ENCODE results near the gene SEC63.
A peak's percentile ranks its signal among the peaks of the same experiment; 100 is the strongest.

Gene SEC63, protein sequence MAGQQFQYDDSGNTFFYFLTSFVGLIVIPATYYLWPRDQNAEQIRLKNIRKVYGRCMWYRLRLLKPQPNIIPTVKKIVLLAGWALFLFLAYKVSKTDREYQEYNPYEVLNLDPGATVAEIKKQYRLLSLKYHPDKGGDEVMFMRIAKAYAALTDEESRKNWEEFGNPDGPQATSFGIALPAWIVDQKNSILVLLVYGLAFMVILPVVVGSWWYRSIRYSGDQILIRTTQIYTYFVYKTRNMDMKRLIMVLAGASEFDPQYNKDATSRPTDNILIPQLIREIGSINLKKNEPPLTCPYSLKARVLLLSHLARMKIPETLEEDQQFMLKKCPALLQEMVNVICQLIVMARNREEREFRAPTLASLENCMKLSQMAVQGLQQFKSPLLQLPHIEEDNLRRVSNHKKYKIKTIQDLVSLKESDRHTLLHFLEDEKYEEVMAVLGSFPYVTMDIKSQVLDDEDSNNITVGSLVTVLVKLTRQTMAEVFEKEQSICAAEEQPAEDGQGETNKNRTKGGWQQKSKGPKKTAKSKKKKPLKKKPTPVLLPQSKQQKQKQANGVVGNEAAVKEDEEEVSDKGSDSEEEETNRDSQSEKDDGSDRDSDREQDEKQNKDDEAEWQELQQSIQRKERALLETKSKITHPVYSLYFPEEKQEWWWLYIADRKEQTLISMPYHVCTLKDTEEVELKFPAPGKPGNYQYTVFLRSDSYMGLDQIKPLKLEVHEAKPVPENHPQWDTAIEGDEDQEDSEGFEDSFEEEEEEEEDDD

DNA sequence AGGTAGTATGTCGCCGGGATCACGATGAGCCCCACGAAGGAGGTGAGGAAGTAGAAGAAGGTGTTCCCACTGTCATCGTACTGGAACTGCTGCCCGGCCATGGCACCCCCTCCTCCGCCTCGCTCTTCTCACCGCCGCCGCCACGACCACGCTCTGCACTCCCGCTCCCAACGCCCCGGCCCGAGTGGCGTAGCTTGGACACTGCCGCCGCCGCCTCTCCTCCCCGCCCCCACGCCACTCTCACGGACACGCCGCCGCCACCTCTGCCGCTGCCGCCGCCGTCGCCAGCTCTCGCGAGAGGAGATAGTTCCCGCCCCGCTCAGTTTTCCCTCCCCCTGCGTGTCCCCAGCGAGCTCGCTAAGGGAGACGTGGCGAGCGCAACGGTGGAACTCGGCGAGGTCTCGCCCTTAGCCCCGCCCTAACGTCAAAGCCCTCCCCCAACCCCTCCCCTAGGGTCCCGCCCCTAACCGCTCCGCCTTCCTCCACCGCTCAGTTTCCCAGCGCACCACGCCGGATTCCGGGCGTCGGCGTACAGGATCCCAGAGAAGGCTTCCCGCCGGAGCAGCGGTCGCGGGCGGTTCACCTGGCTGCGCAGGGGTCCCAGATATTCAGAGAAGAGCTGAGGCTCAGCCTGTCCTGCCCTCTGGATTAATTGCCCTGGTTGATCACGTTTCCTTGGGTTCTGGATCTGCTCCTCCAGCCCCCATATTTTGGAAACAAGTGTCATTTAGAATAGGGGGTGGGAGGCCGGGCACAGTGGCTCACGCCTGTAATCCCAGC is at the start of gene SEC63:
Gene SEC63, minus strand, starts transcription at position 300 of the 780 bp plus-strand sequence. Its CDS starts 199 bp downstream, at position 101.
- Histone ChIP-seq H3K27ac (ENCODE audit: low read depth, low read length, poor library complexity, severe bottlenecking) (peak within 1 kb of the TSS; percentile 68), H3K27me3 (ENCODE audit: insufficient read depth, low read length) (no peaks in the 10 kb centered on the region), H3K79me2 (ENCODE audit: insufficient read depth, low read length) (peaks cover 35% of the 10 kb centered on the region)

DNA sequence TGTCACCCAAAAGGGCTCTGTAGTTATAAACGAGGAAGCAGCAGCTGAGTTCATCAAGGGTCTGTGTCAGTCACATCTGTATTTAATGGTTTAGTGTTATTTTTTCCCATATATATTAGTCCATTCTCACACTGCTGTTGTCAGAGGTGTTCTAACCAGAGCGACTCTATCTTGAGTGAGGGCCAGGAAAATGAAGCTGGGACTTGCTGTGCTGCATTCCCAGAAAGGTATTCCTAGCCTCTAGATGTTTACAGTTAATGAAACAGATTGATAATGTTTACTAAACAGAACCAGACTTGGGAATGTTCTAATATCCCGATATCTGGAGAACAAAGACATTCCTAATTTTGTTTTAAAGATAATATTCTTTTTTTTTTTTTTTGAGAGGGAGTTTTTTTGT is 48.0 kb upstream of the SEC63 start:
- H4K20me1 ChIP-seq (ENCODE audit: insufficient read depth, low read length), result no peaks in the 10 kb centered on the region
- no peak overlapping the region for H3K4me2 ChIP-seq (ENCODE audit: low read length)
- no peaks in the 10 kb centered on the region for H3K79me2 ChIP-seq (ENCODE audit: insufficient read depth, low read length)
- no peak overlapping the region for H3K9ac ChIP-seq (ENCODE audit: low read length)
- H3K36me3 ChIP-seq (ENCODE audit: insufficient read depth, low read length), result no peaks in the 10 kb centered on the region; the same call in 1 of the 2 replicates
- H3K4me1 ChIP-seq (ENCODE audit: insufficient read depth, low read length, severe bottlenecking), result no peaks in the 10 kb centered on the region
- no peak overlapping the region for H2AFZ ChIP-seq (ENCODE audit: low read length)
- H3K9me2 ChIP-seq (ENCODE audit: low read depth, low read length), result no peaks in the 10 kb centered on the region
- no peaks in the 10 kb centered on the region for H3F3A ChIP-seq (ENCODE audit: insufficient read depth, low read length)
- no peak overlapping the region for H3K4me3 ChIP-seq (ENCODE audit: low read depth, low read length, poor library complexity, severe bottlenecking)
- no peaks in the 10 kb centered on the region for H3K27me3 ChIP-seq (ENCODE audit: insufficient read depth, low read length)
- peaks cover 9% of the 10 kb centered on the region for H3K9me3 ChIP-seq (ENCODE audit: low read length)
- TF ChIP-seq EZH2 (IDR thresholded peaks at IDR 0.05; ENCODE audit: borderline replicate concordance, low read length), result no peak
- TF ChIP-seq, protein P1, sequence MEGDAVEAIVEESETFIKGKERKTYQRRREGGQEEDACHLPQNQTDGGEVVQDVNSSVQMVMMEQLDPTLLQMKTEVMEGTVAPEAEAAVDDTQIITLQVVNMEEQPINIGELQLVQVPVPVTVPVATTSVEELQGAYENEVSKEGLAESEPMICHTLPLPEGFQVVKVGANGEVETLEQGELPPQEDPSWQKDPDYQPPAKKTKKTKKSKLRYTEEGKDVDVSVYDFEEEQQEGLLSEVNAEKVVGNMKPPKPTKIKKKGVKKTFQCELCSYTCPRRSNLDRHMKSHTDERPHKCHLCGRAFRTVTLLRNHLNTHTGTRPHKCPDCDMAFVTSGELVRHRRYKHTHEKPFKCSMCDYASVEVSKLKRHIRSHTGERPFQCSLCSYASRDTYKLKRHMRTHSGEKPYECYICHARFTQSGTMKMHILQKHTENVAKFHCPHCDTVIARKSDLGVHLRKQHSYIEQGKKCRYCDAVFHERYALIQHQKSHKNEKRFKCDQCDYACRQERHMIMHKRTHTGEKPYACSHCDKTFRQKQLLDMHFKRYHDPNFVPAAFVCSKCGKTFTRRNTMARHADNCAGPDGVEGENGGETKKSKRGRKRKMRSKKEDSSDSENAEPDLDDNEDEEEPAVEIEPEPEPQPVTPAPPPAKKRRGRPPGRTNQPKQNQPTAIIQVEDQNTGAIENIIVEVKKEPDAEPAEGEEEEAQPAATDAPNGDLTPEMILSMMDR (IDR thresholded peaks at IDR 0.05; ENCODE audit: low read length), result no peak
- no peak overlapping the region for H3K27ac ChIP-seq (ENCODE audit: low read depth, low read length, poor library complexity, severe bottlenecking)

More for the DNA sequence above, at the start of gene SEC63:
- Histone ChIP-seq H3K9me2 (ENCODE audit: low read depth, low read length) (no peaks in the 10 kb centered on the region), H3K4me1 (ENCODE audit: insufficient read depth, low read length, severe bottlenecking) (peaks cover 21% of the 10 kb centered on the region), H4K20me1 (ENCODE audit: insufficient read depth, low read length) (no peaks in the 10 kb centered on the region), H3K36me3 (ENCODE audit: insufficient read depth, low read length) (peaks cover 12% of the 10 kb centered on the region), H3K4me3 (ENCODE audit: low read depth, low read length, poor library complexity, severe bottlenecking) (peak within 1 kb of the TSS; percentile 92), H2AFZ (ENCODE audit: low read length) (0 out of 2 replicates have a peak within 1 kb of the TSS, but pooled peaks have one; percentile 4), H3K4me2 (ENCODE audit: low read length) (peak within 1 kb of the TSS; percentile 79), H3K9ac (ENCODE audit: low read length) (peak within 1 kb of the TSS; percentile 90), H3K9me3 (ENCODE audit: low read length) (no peaks in the 10 kb centered on the region), H3F3A (ENCODE audit: insufficient read depth, low read length) (no peaks in the 10 kb centered on the region)
- TF ChIP-seq, protein P1 (IDR thresholded peaks at IDR 0.05; ENCODE audit: low read length), result no peak
- no peak for TF ChIP-seq EZH2 (IDR thresholded peaks at IDR 0.05; ENCODE audit: borderline replicate concordance, low read length)

GRCh38 chr6:108004861-108005260 is 46.9 kb upstream of the SEC63 start:
- Histone ChIP-seq H3K4me1 (ENCODE audit: insufficient read depth, low read length, severe bottlenecking) (no peaks in the 10 kb centered on the region), H3F3A (ENCODE audit: insufficient read depth, low read length) (no peaks in the 10 kb centered on the region), H4K20me1 (ENCODE audit: insufficient read depth, low read length) (no peaks in the 10 kb centered on the region), H3K4me3 (ENCODE audit: low read depth, low read length, poor library complexity, severe bottlenecking) (no peak overlapping the region), H2AFZ (ENCODE audit: low read length) (no peak overlapping the region), H3K27ac (ENCODE audit: low read depth, low read length, poor library complexity, severe bottlenecking) (no peak overlapping the region), H3K9ac (ENCODE audit: low read length) (no peak overlapping the region), H3K27me3 (ENCODE audit: insufficient read depth, low read length) (no peaks in the 10 kb centered on the region), H3K9me2 (ENCODE audit: low read depth, low read length) (no peaks in the 10 kb centered on the region), H3K36me3 (ENCODE audit: insufficient read depth, low read length) (no peaks in the 10 kb centered on the region; the same call in 1 of the 2 replicates), H3K9me3 (ENCODE audit: low read length) (peaks cover 5% of the 10 kb centered on the region), H3K79me2 (ENCODE audit: insufficient read depth, low read length) (no peaks in the 10 kb centered on the region), H3K4me2 (ENCODE audit: low read length) (no peak overlapping the region)
- no peak for TF ChIP-seq EZH2 (IDR thresholded peaks at IDR 0.05; ENCODE audit: borderline replicate concordance, low read length)
- TF ChIP-seq, protein P1 (IDR thresholded peaks at IDR 0.05; ENCODE audit: low read length), result no peak

Data from OCI-LY1 (cell line).